HL-60 (cell line): ENCODE data around the gene LPIN3.

Experiments used
- DNase-seq, 2 experiments: peaks; one replicate each; pipeline ENCODE4 v3.0.0-alpha.2; 2010 to 2020; ENCODE audit warnings: low read depth in 1 of 2, low spot score in 1 of 2
- H3K27ac ChIP-seq: fragments of 250-450 bp; sonication (Bioruptor Pico); replicated peaks from 2 replicates; pipeline ENCODE4 v1.5.1; 2020; ENCODE audit warnings: mild to moderate bottlenecking, moderate library complexity
- H3K27me3 ChIP-seq: fragments of 250-450 bp; sonication (Bioruptor Pico); 2 replicates; pipeline ENCODE4 v1.5.1; 2021; ENCODE audit warnings: mild to moderate bottlenecking, moderate library complexity; ENCODE audit not compliant: insufficient read depth, poor library complexity, severe bottlenecking
- H3K4me3 ChIP-seq: replicated peaks from 2 replicates; pipeline ENCODE4 v1.5.1; 2011; ENCODE audit warnings: mild to moderate bottlenecking, control low read depth, low read length; ENCODE audit not compliant: insufficient read depth
- CTCF ChIP-seq: IDR thresholded peaks from one replicate; pipeline ENCODE4 v1.5.1; 2011; ENCODE audit warnings: low read length, control low read depth, inconsistent platforms; ENCODE audit not compliant: insufficient read depth
- GABPA ChIP-seq: IDR thresholded peaks from 2 replicates; pipeline ENCODE4 v1.6.1; 2012; ENCODE audit warnings: low read depth
- POLR2AphosphoS5 ChIP-seq: IDR thresholded peaks from 2 replicates; pipeline ENCODE4 v1.6.1; 2012; ENCODE audit warnings: low read depth
- SPI1 ChIP-seq: IDR thresholded peaks from 2 replicates; pipeline ENCODE4 v1.6.1; 2012; ENCODE audit warnings: low read depth, mild to moderate bottlenecking, borderline replicate concordance
- TF ChIP-seq, protein P1 (sequence below): IDR thresholded peaks from 2 replicates; pipeline ENCODE4 v1.6.1; 2012; ENCODE audit warnings: low read depth; ENCODE audit not compliant: insufficient replicate concordance

Gene LPIN3

DNA sequence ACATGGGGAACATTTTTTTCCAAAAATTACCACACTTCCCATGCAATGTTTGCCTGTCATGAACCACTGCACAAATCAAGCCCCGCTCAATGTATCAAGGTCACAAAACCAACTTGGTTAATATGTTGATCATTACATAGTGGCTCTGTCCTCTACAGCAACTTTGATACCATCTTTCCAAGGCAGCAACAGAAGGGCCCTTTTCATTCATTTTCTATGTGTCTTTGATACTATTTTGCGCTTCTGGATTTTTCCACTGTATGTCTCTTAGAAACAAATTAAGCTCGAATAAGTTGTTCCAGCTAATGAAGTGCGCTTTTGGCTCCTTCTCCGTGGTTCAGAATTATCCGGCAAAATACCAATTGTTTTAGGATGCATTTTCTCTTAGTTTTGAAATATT lies 24.6 kb upstream of the LPIN3 start:
- H3K27ac ChIP-seq: no peak overlapping the region

DNA sequence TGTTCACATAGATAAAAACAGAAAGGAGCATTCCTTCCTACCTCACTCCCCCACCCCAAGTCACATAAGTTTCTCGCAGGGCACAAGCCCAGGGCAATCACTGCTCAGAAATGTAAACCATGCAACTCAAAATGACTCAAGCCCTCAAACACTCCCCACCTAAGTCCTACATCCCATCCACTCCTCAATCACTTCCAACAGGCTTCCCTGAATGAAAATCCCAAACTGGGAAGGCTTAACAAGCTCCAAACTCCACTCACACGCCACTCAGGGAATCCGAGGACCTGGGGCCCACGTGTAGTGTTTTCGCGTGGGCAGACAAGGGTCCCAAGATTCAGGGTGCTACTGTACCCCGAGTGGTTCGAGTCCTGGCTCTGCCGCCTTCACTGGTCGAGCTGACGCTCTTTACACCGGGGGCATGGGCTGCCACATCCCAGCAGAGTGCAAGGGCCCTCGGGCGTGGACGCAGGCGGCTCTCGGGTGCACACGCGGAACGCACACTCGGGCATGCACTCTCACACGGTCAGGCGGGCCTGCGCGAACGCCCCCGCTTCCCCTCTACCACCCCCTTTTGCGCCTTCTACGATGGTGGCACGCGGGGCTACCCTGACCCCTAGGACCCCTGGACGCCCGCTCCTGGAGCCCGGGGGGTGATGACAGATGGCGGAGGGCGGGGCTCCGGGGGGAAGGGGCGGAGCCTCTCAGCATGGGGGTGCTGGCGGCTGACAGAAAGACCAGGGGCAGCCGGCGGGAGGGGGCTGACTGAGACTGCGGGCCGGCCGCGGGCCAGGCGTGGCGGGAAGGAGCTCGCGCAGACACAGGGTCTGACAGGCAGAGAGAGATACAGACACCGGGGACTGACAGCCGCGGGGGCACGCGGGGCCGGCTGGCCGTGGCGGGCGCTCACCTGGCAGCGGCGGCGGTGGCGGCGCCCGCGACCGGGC lies 23.7 kb upstream of the LPIN3 start:
- H3K27ac ChIP-seq: peak overlapping the region; percentile 68
- peak overlapping the region; percentile 92 for H3K4me3 ChIP-seq
- TF ChIP-seq POLR2AphosphoS5: peak; percentile 16; the same call in 1 of the 2 replicates
- no peak for TF ChIP-seq GABPA
- no peaks in the 10 kb centered on the region for H3K27me3 ChIP-seq
- peak; percentile 49 to 58 for DNase-seq

More for the DNA sequence above, 24.6 kb upstream of the LPIN3 start:
- no peak for DNase-seq
- TF ChIP-seq, protein P1, sequence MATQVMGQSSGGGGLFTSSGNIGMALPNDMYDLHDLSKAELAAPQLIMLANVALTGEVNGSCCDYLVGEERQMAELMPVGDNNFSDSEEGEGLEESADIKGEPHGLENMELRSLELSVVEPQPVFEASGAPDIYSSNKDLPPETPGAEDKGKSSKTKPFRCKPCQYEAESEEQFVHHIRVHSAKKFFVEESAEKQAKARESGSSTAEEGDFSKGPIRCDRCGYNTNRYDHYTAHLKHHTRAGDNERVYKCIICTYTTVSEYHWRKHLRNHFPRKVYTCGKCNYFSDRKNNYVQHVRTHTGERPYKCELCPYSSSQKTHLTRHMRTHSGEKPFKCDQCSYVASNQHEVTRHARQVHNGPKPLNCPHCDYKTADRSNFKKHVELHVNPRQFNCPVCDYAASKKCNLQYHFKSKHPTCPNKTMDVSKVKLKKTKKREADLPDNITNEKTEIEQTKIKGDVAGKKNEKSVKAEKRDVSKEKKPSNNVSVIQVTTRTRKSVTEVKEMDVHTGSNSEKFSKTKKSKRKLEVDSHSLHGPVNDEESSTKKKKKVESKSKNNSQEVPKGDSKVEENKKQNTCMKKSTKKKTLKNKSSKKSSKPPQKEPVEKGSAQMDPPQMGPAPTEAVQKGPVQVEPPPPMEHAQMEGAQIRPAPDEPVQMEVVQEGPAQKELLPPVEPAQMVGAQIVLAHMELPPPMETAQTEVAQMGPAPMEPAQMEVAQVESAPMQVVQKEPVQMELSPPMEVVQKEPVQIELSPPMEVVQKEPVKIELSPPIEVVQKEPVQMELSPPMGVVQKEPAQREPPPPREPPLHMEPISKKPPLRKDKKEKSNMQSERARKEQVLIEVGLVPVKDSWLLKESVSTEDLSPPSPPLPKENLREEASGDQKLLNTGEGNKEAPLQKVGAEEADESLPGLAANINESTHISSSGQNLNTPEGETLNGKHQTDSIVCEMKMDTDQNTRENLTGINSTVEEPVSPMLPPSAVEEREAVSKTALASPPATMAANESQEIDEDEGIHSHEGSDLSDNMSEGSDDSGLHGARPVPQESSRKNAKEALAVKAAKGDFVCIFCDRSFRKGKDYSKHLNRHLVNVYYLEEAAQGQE: no peak
- no peak for TF ChIP-seq SPI1
- no peaks in the 10 kb centered on the region for H3K27me3 ChIP-seq
- H3K4me3 ChIP-seq: no peak overlapping the region

- DNase-seq: peak; percentile 86 to 91
- Histone ChIP-seq H3K27me3 (no peaks in the 10 kb centered on the region), H3K4me3 (peak within 1 kb of the TSS; percentile 92), H3K27ac (peak within 1 kb of the TSS; percentile 68)
- TF ChIP-seq POLR2AphosphoS5 (peak; percentile 7; the same call in 1 of the 2 replicates), GABPA (no peak)
- TF ChIP-seq, protein P1: no peak
Observed at GRCh38 chr20:41317546-41318270, 22.9 kb upstream of the LPIN3 start, which contains the start of gene ZHX3. Gene ZHX3 (minus strand): TSS chr20:41317731. CDS start chr20:41204916, 112,815 bp downstream.

DNA sequence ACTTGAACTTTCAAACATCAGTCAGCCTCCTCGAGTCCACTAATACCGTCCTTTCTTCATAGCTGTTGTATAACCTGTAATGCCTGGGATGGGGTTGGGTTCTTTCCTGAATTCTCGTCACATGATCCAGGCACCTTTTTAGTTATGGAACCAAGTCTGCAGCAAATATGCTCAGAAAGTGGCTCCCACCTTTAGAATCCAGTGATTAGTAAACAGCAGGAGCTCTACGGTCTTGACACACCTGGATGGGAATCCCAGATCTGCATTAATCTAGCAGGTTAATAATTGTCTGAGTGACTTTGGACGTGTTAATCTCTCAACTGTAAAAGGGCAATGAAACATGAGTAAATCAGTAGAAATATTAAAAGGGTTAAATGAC lies 22.4 kb upstream of the LPIN3 start:
- no peak overlapping the region for H3K4me3 ChIP-seq
- TF ChIP-seq POLR2AphosphoS5 (no peak), GABPA (no peak), SPI1 (no peak), CTCF (no peak)
- TF ChIP-seq, protein P1: no peak

More for the DNA sequence above, 22.4 kb upstream of the LPIN3 start:
- no peaks in the 10 kb centered on the region for H3K27me3 ChIP-seq
- DNase-seq: no peak
- no peak overlapping the region for H3K27ac ChIP-seq
